Activated CD4-positive, alpha-beta memory T cell treated with anti-CD3 and anti-CD28 coated beads for 36 hours (primary cell): ENCODE results near the gene FTCDNL1. TPM values are rescaled to one million over a fixed set of nuclear protein-coding genes. Genes with fewer than 3 reads are reported as not detected.

Source experiments
- CTCF ChIA-PET: fragments of 350-600 bp; sonication (Branson Sonifier 250); formaldehyde crosslinking; loops from one replicate; lab custom pipeline; 2021; ENCODE audit warnings: antibody characterized with exemption, inconsistent platforms; lab: Charles Lee
- POLR2A ChIA-PET: fragments of 350-600 bp; sonication (Branson Sonifier 250); formaldehyde crosslinking; loops from one replicate; lab custom pipeline; 2021; ENCODE audit warnings: antibody characterized with exemption; lab: Charles Lee
- DNase-seq: peaks from one replicate; pipeline ENCODE4 v3.0.0-alpha.2; 2020
- H3K27ac Mint-ChIP-seq: one replicate; pipeline ENCODE4 v1.8.0; 2021; ENCODE audit warnings: mixed read lengths
- H3K27me3 Mint-ChIP-seq: one replicate; pipeline ENCODE4 v1.8.0; 2021; ENCODE audit warnings: mixed read lengths
- H3K36me3 Mint-ChIP-seq: one replicate; pipeline ENCODE4 v1.8.0; 2021; ENCODE audit warnings: mixed read lengths
- H3K4me1 Mint-ChIP-seq: one replicate; pipeline ENCODE4 v1.8.0; 2021; ENCODE audit warnings: low read depth, mixed read lengths
- H3K4me3 Mint-ChIP-seq: one replicate; pipeline ENCODE4 v1.8.0; 2021; ENCODE audit warnings: mild to moderate bottlenecking, mixed read lengths
- H3K9me3 Mint-ChIP-seq: one replicate; pipeline ENCODE4 v1.8.0; 2021; ENCODE audit warnings: mixed read lengths
- intact Hi-C: fragments of 100-400 bp; cut with micrococcal nuclease; formaldehyde crosslinking; loops from one replicate; pipeline ENCODE4 v1.15.1; 2023
- total RNA-seq, 2 experiments: library from RNA; stranded (reverse); gene quantifications; one replicate each; pipeline ENCODE4 v1.2.3, GENCODE V29; 2021

The FTCDNL1 gene
- total RNA-seq, 2 experiments from 2014 or later, result 2.9 to 3.3 TPM

DNA sequence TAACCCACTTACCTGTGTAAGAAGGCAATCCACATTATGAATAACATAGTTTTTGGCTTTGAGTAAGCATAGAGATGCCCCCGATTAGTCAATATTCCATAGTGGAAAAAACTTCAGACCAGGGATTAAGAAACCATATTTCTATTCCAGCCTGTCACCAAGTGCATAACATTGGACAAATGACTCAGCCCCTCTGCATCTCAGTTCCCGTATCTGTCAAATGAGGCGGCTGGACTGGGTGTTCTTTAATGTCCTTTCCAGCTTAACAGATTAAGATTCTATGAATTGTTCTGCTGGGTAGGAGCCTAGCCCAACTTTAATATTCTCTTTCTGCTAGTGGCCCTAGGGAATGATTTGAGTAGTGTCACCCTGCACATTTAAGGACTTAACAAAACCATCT lies 11.8 kb upstream of the FTCDNL1 start:
- Mint-ChIP-seq H3K27ac (no peak overlapping the region), H3K27me3 (peaks cover 5% of the 10 kb centered on the region), H3K9me3 (no peaks in the 10 kb centered on the region), H3K4me1 (no peaks in the 10 kb centered on the region), H3K4me3 (no peak overlapping the region), H3K36me3 (no peaks in the 10 kb centered on the region)
- CTCF ChIA-PET, result interaction anchor here (0.9 to 1.8 kb wide), 3 partner anchors 78 to 158 kb away, joined by 3 to 9 read pairs (median 3); no protein-coding TSS in a partner anchor
- POLR2A ChIA-PET, result no interaction called here
- DNase-seq, result no peak
- intact Hi-C loops, result no loop called here

DNA sequence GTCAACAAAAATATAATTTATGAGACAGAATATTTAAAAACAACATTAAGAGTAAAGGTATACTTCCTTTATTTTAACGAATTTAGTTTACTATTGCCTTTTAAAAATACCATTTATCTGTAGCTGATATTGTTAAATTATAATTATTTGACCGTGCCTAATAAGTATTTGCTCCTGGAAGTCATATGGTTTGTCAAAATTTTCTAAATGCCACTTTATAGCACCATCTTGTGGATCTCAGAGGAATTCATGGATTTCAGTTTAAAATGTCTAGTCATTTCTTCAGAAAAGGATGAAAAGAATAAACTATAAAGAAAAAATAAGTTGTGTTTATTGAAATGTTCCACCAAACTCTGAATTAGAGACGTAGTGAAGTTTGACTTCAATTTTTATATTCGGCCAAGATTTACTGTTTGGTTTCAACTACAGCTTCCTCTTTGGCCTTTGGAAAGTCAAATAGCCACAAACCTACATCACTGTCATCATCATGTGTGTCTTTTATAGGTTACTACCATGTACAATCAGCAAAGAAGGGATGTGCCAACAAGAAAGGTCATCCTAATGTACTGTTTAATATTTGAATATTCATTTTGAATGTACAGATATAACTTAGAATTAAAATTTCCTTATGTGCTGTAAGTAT lies 10.3 kb upstream of the FTCDNL1 start:
- no peaks in the 10 kb centered on the region for H3K9me3 Mint-ChIP-seq
- ChIA-PET CTCF (interaction anchor here (0.6 to 1.6 kb wide), 9 partner anchors 9 to 685 kb away, joined by 3 to 6 read pairs (median 3); no protein-coding TSS in a partner anchor), POLR2A (no interaction called here)
- H3K27ac Mint-ChIP-seq, result no peak overlapping the region
- H3K4me3 Mint-ChIP-seq, result no peak overlapping the region
- no peaks in the 10 kb centered on the region for H3K4me1 Mint-ChIP-seq
- H3K36me3 Mint-ChIP-seq, result no peaks in the 10 kb centered on the region
- DNase-seq, result no peak
- peaks cover 5% of the 10 kb centered on the region for H3K27me3 Mint-ChIP-seq
- intact Hi-C loops, result loop anchor here (1.0 kb wide), 1 partner anchor 157 kb away; no protein-coding TSS in a partner anchor

DNA sequence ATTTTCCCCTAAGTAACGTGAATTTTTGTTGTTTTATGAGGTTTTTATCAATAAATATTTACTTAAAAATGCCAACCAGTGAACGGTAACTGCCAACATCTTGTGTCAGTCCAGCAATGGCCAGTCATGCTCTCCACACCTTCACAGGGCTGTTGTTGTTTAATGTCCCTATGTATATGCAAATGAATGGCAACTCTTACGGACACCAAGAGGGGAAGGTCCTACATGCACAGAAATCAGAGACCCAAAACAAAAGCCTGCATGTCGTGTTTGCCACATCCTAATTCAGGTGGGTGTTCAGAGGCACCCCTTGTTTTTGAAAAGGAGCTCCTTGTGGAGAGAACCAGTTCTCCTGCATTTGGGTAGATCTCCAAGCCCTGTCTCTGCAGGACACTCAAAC lies 4.8 kb upstream of the FTCDNL1 start:
- no peaks in the 10 kb centered on the region for H3K36me3 Mint-ChIP-seq
- DNase-seq, result no peak
- H3K27ac Mint-ChIP-seq, result no peak overlapping the region
- H3K4me3 Mint-ChIP-seq, result no peak overlapping the region
- POLR2A ChIA-PET, result interaction anchor here (0.7 kb wide), 1 partner anchor 130 kb away, joined by 6 read pairs; no protein-coding TSS in a partner anchor
- H3K4me1 Mint-ChIP-seq, result peaks cover 4% of the 10 kb centered on the region
- peaks cover 4% of the 10 kb centered on the region for H3K27me3 Mint-ChIP-seq
- CTCF ChIA-PET, result no interaction called here
- intact Hi-C loops, result no loop called here
- no peaks in the 10 kb centered on the region for H3K9me3 Mint-ChIP-seq

DNA sequence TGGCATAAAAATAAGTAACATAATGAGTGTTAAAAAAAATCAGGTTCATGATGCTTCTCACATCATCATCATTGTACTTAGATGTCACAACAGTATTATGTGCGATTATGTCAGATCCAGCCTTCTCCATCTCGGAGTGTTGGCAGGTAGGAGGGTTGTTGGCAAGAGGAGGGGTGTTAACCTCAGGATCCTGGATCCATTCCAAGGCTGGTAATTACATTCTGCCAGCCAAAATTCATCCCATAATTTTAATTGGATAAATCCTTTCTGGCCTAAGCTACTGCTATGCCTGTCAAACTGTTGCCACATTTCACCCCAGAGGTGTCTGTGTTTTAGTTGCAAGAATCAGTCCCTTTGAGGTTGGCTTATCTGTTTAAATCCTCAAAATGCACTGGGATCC lies 891 bp upstream of the FTCDNL1 start:
- Mint-ChIP-seq H3K27me3 (peaks cover 2% of the 10 kb centered on the region), H3K4me1 (peaks cover 4% of the 10 kb centered on the region), H3K4me3 (no peak overlapping the region), H3K27ac (no peak overlapping the region), H3K36me3 (no peaks in the 10 kb centered on the region), H3K9me3 (no peaks in the 10 kb centered on the region)
- intact Hi-C loops, result loop anchor here (1.0 to 5.0 kb wide), 2 partner anchors 59 to 90 kb away; partner anchors contain the start of gene C2orf69
- DNase-seq, result no peak
- POLR2A ChIA-PET, result no interaction called here
- CTCF ChIA-PET, result interaction anchor here (0.7 to 1.6 kb wide), 3 partner anchors 9 to 88 kb away, joined by 3 to 4 read pairs (median 3); no protein-coding TSS in a partner anchor

DNA sequence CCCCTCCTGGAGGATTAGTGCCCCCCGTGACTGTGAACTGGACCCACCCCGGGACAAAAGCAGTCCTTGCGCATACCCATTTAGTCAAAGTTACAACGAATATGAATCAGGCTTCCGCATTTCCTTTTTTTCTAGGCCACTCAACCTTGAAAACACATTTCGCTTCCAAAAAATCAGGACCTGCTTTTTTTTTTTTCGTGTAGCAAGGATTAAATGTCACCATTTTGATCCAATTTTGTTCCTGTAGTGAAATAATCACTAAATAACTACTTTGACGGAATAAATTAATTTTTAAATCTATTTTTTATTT lies 464 bp upstream of the FTCDNL1 start:
- POLR2A ChIA-PET, result no interaction called here
- intact Hi-C loops, result loop anchor here (1.0 to 5.0 kb wide), 2 partner anchors 60 to 91 kb away; partner anchors contain the start of gene C2orf69
- Mint-ChIP-seq H3K36me3 (no peaks in the 10 kb centered on the region), H3K4me1 (peaks cover 4% of the 10 kb centered on the region), H3K27me3 (no peaks in the 10 kb centered on the region), H3K9me3 (no peaks in the 10 kb centered on the region), H3K4me3 (peak overlapping the region; percentile 92), H3K27ac (peak overlapping the region; percentile 79)
- DNase-seq, result no peak
- CTCF ChIA-PET, result no interaction called here

DNA sequence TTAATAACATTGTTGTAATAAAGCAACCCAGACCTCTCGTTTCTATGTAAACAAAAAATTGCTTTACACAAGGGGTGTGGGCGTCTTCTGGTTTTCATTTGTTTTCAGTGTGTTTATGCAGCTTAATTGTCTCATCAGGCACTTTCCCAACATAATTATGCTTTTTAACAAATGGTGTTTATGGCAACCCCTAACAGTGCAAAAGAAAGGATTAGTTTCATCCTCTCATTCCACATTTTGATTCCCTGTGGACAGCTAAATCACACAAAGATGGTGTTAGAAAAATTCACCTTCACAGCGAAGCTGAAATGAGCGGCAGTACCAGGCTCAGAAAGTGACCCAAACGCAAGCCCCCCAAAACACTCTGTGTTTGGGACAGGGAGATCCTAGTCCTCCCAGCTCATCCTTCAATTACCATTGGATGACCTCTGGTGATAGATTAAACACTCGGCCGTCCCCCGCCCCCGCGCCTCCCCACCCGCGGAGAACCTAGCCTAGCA lies 724 bp downstream of the FTCDNL1 start:
- H3K27me3 Mint-ChIP-seq, result no peaks in the 10 kb centered on the region
- peak overlapping the region; percentile 65 for H3K4me3 Mint-ChIP-seq
- ChIA-PET POLR2A (interaction anchor here (1.1 kb wide), 1 partner anchor 60 kb away, joined by 3 read pairs; no protein-coding TSS in a partner anchor), CTCF (interaction anchor here (0.9 to 1.3 kb wide), 4 partner anchors 11 to 145 kb away, joined by 3 to 6 read pairs (median 4); no protein-coding TSS in a partner anchor)
- no peaks in the 10 kb centered on the region for H3K9me3 Mint-ChIP-seq
- peaks cover 9% of the 10 kb centered on the region for H3K4me1 Mint-ChIP-seq
- no peak overlapping the region for H3K27ac Mint-ChIP-seq
- DNase-seq, result no peak
- H3K36me3 Mint-ChIP-seq, result peaks cover 2% of the 10 kb centered on the region
- intact Hi-C loops, result loop anchor here (5.0 kb wide), 1 partner anchor 92 kb away; no protein-coding TSS in a partner anchor

DNA sequence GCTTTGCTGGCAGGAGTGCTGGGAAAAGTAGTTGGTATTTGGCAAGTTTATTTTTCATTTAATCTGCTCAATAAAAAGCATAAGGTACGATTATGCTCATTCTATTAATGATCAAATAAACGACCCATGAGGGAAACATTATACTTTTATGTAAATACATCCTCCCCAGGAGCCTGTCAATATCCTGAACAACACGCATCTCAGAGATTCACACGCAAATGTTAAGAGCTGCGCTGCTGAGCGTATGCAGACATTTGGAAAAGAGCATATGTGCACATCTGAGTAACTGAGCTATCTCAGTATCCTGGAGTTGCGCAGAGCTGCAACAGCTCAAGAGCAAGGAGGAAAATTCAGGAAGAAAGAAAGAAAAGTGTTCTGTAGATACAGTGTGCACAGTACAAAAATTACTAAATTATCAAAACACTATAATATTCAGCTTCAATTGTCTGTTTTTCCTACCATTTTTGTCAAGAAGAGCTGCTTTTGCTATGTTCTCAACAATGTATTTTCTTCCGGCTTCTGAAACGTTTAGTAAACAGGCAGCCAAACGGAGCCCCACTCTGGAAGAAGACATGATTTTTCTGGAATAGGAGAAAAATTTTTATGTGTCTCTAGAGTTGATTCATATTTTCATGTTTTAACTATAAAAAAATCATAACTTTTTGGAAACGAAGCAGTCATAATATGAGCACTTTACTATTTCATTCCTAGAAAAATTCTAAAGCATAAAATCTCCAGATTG lies 2.4 kb downstream of the FTCDNL1 start:
- Mint-ChIP-seq H3K4me1 (peaks cover 9% of the 10 kb centered on the region), H3K27ac (no peak overlapping the region), H3K9me3 (no peaks in the 10 kb centered on the region), H3K36me3 (peaks cover 2% of the 10 kb centered on the region), H3K4me3 (no peak overlapping the region), H3K27me3 (no peaks in the 10 kb centered on the region)
- intact Hi-C loops, result no loop called here
- ChIA-PET CTCF (no interaction called here), POLR2A (no interaction called here)
- no peak for DNase-seq

DNA sequence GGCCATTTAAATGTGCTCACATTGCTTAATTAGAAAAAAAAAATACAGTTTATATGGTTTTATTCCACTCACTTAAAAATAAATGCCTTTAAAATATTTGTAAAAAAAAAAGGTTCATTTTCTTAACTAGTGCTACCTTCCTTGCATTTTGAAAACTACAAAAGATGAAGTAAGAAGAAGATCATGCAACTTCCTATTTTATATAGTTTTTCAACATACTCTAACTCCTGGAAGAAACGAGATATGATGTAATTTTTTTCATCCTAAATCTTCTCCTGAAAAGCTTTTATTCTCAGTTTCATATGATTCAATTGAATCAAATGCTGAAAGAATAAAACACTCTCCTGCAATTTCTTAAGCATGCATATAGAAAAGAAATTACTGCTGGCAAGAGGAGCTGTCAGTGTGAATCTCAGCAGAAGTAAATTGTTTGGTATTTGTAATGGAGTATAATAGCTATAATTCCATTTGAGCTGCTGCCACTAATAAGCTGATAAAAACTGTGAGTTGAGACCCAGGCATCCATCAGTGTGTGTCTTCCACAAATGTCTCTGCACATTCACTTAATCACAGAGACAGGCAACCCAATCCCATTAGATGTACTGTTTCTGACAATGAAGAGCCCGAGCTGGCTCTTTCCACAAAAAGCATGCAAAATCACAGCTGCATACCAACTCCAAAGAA lies 3.7 kb downstream of the FTCDNL1 start:
- peaks cover 2% of the 10 kb centered on the region for H3K36me3 Mint-ChIP-seq
- no peaks in the 10 kb centered on the region for H3K9me3 Mint-ChIP-seq
- H3K27ac Mint-ChIP-seq, result no peak overlapping the region
- ChIA-PET POLR2A (interaction anchor here (0.6 kb wide), 1 partner anchor 371 kb away, joined by 4 read pairs; no protein-coding TSS in a partner anchor), CTCF (no interaction called here)
- intact Hi-C loops, result no loop called here
- peaks cover 9% of the 10 kb centered on the region for H3K4me1 Mint-ChIP-seq
- H3K27me3 Mint-ChIP-seq, result no peaks in the 10 kb centered on the region
- H3K4me3 Mint-ChIP-seq, result no peak overlapping the region
- no peak for DNase-seq

DNA sequence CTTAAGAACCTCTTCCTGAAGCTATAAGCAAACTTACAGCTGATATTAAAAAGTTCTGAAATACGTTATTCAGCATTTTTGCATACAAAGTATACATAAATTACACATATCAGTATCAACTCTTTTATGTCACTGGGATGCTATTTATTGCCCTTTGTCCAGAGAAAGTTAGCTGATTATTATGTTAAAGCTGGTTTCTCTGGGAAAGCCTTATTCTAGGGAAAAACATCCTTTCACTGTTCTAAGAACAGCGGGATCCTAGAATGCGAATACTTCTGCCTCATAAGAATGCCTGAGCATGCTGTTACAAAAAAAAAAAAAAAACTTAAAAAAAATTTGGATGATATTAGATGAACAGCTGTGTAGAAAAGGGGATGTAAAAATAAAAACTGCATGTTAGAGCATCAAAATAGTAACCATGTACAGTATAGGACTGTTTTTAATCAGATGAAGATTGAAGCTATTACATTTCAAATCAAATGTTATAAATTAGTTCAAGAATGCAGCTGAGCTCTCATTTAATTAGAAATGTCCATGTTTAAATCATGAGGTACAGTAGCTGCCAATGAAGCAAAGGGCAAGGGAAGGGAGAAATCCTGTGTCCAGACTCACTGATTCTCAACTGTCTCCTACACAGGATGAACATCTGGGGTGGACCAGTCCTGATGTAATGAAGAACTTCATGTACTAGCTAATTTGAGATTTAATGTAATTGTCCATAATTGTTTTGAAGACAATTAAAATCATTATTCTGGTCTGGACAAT lies 8.2 kb downstream of the FTCDNL1 start:
- Mint-ChIP-seq H3K4me1 (peaks cover 5% of the 10 kb centered on the region), H3K36me3 (peaks cover 6% of the 10 kb centered on the region), H3K27me3 (no peaks in the 10 kb centered on the region), H3K4me3 (no peak overlapping the region), H3K9me3 (no peaks in the 10 kb centered on the region), H3K27ac (no peak overlapping the region)
- DNase-seq, result no peak
- intact Hi-C loops, result no loop called here
- CTCF ChIA-PET, result interaction anchor here (1.1 kb wide), 1 partner anchor 8 kb away, joined by 5 read pairs; no protein-coding TSS in a partner anchor
- POLR2A ChIA-PET, result no interaction called here

DNA sequence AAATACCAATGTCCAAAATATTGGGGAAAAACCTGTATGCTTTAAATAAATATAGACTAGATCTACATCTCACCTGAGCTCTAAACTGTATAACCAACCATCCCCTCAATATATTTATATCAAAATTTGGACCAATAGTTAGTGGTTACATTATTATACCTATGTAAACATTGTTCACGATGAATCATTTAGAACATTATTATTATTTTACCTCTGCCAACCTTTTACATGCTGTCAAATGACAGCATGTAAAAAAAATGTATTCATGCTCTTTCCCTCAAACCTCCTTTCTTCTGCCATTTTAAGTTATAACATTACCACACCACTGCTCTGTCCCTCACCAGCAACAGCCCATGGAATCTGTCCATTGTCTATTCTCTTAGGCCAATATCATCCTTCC lies 9.6 kb downstream of the FTCDNL1 start:
- intact Hi-C loops, result no loop called here
- H3K4me3 Mint-ChIP-seq, result no peak overlapping the region
- DNase-seq, result no peak
- POLR2A ChIA-PET, result no interaction called here
- H3K27ac Mint-ChIP-seq, result no peak overlapping the region
- H3K9me3 Mint-ChIP-seq, result no peaks in the 10 kb centered on the region
- H3K27me3 Mint-ChIP-seq, result no peaks in the 10 kb centered on the region
- H3K4me1 Mint-ChIP-seq, result peaks cover 5% of the 10 kb centered on the region
- CTCF ChIA-PET, result no interaction called here
- peaks cover 6% of the 10 kb centered on the region for H3K36me3 Mint-ChIP-seq

DNA sequence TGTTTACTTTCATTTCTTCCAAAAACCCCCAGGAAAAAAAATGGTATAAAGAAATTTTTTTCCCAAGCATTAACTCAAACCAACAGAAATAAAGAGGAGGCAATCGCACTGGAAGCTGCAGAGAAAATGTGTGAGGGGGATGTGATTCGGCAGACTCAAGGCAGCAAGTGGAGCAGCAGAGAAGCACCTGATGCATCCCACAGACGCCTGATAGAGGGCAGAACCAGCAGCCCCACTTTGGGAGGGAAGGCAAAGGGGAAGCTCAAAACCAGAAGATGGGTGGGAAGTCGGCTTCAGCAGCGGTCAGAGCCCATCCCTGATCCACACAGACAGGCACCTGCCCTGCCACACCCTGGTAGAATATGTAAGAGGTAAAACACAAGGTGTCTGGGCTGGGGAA lies 12.6 kb downstream of the FTCDNL1 start:
- no peak overlapping the region for H3K27ac Mint-ChIP-seq
- H3K9me3 Mint-ChIP-seq, result no peaks in the 10 kb centered on the region
- no peak for DNase-seq
- ChIA-PET POLR2A (no interaction called here), CTCF (no interaction called here)
- no peaks in the 10 kb centered on the region for H3K4me1 Mint-ChIP-seq
- intact Hi-C loops, result no loop called here
- H3K4me3 Mint-ChIP-seq, result no peak overlapping the region
- peaks cover 4% of the 10 kb centered on the region for H3K36me3 Mint-ChIP-seq
- no peaks in the 10 kb centered on the region for H3K27me3 Mint-ChIP-seq
